ENCODE data around the gene L3MBTL4. TPM values are rescaled to one million over a fixed set of nuclear protein-coding genes. Genes with fewer than 3 reads are reported as not detected.

Gene L3MBTL4
- total and polyA plus RNA-seq, 10 of the 15 experiments (the other 5 are each of a cell fraction or from before 2014, with no cell fraction given), result 1.3 to 8.7 (median 3.8) TPM

GRCh38 chr18:5939801-5940667, 474.7 kb downstream of the L3MBTL4 start (continued):
- no peak for TF ChIP-seq CUX1 (IDR thresholded peaks at IDR 0.05; ENCODE audit: insufficient replicate concordance, low read depth, low read length)
- TF ChIP-seq HDGF (IDR thresholded peaks at IDR 0.05), result no peak
- TF ChIP-seq RELA (IDR thresholded peaks at IDR 0.05; ENCODE audit: borderline replicate concordance, partially characterized antibody), result no peak
- TF ChIP-seq RCOR1 (conservative IDR thresholded peaks at IDR 0.05; ENCODE audit: low read depth, low read length), result no peak
- no peak for TF ChIP-seq POLR2AphosphoS5 (IDR thresholded peaks at IDR 0.05; ENCODE audit: low read length)
- no peak for TF ChIP-seq EED (IDR thresholded peaks at IDR 0.05; ENCODE audit: low read depth)
- TF ChIP-seq ZBTB11 (CRISPR knock-in tag; IDR thresholded peaks at IDR 0.05), result no peak
- no peak for TF ChIP-seq ATF3 (IDR thresholded peaks at IDR 0.05; ENCODE audit: borderline replicate concordance, extremely low read depth, low read depth, low read length)
- TF ChIP-seq ZNF592 (IDR thresholded peaks at IDR 0.05), result no peak
- no peak for TF ChIP-seq LARP7 (IDR thresholded peaks at IDR 0.05)
- no peak for TF ChIP-seq ESRRA (IDR thresholded peaks at IDR 0.05; ENCODE audit: low read length)
